Testis (tissue), 3 donors: ENCODE measurements around the gene TEX51. TPM values are rescaled to one million over a fixed set of nuclear protein-coding genes. Genes with fewer than 3 reads are reported as not detected.

ENCODE experiments used
- DNase-seq: peaks from one replicate; pipeline ENCODE4 v3.0.0-alpha.2; 2019
- H3K27ac ChIP-seq, 2 donors: fragments of 200-600 bp; sonication (generic); one replicate each; pipeline ENCODE4 v1.5.1; 2019
- H3K27me3 ChIP-seq: fragments of 200-600 bp; sonication (generic); one replicate; pipeline ENCODE4 v1.5.1; 2019
- H3K36me3 ChIP-seq: fragments of 200-600 bp; sonication (generic); one replicate; pipeline ENCODE4 v1.5.1; 2017; ENCODE audit warnings: low read depth; ENCODE audit errors: missing control alignments
- H3K4me1 ChIP-seq: fragments of 200-600 bp; sonication (generic); one replicate; pipeline ENCODE4 v1.5.1; 2019
- H3K4me3 ChIP-seq, 2 donors: fragments of 200-600 bp; sonication (generic); one replicate each; pipeline ENCODE4 v1.5.1; 2017 to 2019
- H3K9me3 ChIP-seq: fragments of 200-600 bp; sonication (generic); one replicate; pipeline ENCODE4 v1.5.1; 2017
- POLR2A ChIP-seq: fragments of 450-650 bp; IDR thresholded peaks from one replicate; pipeline ENCODE4 v1.6.1; 2017; ENCODE audit warnings: antibody characterized with exemption, mild to moderate bottlenecking, moderate library complexity
- WGBS, 2 donors: methylation state at CpG; one replicate each; pipeline ENCODE4 v1.1.5; 2018; 5-methylcytosine and 5-hydroxymethylcytosine counted together
- intact Hi-C: fragments of 100-400 bp; cut with DNase I; formaldehyde crosslinking; loops from one replicate; pipeline ENCODE4 v1.15.1; 2023; ENCODE audit warnings: low total_unique reads
- polyA plus RNA-seq: library from polyadenylated mRNA; stranded (reverse); fragments of 350-450 nt; fragmentation: Illumina TruSeq; extraction: RNeasy Lipid Tissue Mini Kit (QIAGEN cat#74804); gene quantifications from one replicate; pipeline ENCODE4 v1.2.3, GENCODE V29; 2014; ENCODE audit warnings: low read depth, low replicate concordance; ENCODE audit not compliant: insufficient read depth
- total RNA-seq, 2 donors: library from RNA; depleted of rRNA; stranded (reverse); fragments of >200 nt; gene quantifications; one replicate each; pipeline ENCODE4 v1.2.3, GENCODE V29; 2016
- TF ChIP-seq, protein P1 (sequence below), 3 experiments: fragments of 450-650 bp in 2 of 3; fragments of 200-600 bp in 1 of 3; sonication (generic) in 1 of 3; IDR thresholded peaks; one replicate each; pipeline ENCODE4 v1.5.1; 2016 to 2019; ENCODE audit warnings: antibody characterized with exemption in 3 of 3, mild to moderate bottlenecking in 2 of 3, moderate library complexity in 1 of 3

Gene TEX51
- total and polyA plus RNA-seq, 3 donors from 2014 or later = 16.3 to 111 (median 40.9) TPM

DNA sequence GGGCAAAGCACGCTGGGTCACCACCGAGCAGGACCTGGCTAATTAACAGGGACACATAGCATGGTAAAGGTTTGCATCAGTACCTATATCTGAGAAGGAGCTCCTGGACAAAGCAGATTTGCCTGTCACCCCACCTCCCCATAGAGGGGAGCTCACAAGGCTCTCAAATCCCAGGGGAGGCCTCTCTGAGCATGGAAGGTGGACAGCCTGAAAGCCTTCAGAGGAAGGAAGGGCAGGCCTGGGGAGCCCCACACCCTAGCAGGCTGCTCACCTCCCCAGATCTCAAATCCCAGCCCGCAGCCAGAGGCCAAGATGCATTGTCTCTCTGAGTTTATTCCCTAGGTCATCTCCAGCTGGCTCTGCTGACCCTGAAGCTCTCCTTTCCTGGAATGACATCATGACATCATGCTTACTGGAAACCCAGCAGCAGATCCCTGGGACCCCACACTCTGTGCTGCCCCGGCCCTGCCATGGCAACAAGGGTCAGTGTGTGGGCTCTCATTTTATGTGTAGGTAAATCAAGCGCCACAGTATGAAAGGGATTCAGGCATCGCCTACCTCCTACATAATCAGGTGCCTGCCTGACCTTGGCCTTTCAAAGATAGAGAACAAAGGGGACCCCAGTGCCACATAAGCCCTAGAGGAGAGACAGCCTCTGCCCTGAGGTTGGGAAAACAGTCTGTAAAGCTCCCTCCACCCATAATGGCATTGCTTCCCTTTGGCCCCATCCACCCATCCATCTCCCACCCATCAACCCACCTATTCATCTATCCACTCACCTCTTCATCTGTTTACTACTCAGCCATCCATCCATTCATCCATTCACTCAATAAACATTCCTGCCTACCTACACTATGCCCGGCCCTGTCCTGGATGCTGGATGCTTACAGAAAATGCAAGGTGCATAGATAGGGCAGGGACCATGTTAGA lies 15.7 kb upstream of the TEX51 start:
- 84 to 89% methylated on average over 4 to 7 of the region's 7 CpGs for WGBS, 2 donors
- no peak for DNase-seq
- no peaks in the 10 kb centered on the region for H3K27me3 ChIP-seq
- H3K27ac ChIP-seq = no peak overlapping the region
- H3K9me3 ChIP-seq = no peaks in the 10 kb centered on the region
- H3K4me1 ChIP-seq = peaks cover 4% of the 10 kb centered on the region
- intact Hi-C loops = no loop called here
- no peak for TF ChIP-seq POLR2A
- TF ChIP-seq, protein P1, sequence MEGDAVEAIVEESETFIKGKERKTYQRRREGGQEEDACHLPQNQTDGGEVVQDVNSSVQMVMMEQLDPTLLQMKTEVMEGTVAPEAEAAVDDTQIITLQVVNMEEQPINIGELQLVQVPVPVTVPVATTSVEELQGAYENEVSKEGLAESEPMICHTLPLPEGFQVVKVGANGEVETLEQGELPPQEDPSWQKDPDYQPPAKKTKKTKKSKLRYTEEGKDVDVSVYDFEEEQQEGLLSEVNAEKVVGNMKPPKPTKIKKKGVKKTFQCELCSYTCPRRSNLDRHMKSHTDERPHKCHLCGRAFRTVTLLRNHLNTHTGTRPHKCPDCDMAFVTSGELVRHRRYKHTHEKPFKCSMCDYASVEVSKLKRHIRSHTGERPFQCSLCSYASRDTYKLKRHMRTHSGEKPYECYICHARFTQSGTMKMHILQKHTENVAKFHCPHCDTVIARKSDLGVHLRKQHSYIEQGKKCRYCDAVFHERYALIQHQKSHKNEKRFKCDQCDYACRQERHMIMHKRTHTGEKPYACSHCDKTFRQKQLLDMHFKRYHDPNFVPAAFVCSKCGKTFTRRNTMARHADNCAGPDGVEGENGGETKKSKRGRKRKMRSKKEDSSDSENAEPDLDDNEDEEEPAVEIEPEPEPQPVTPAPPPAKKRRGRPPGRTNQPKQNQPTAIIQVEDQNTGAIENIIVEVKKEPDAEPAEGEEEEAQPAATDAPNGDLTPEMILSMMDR (IDR thresholded peaks at IDR 0.05) = no peak
- H3K36me3 ChIP-seq = no peaks in the 10 kb centered on the region
- no peak overlapping the region for H3K4me3 ChIP-seq

DNA sequence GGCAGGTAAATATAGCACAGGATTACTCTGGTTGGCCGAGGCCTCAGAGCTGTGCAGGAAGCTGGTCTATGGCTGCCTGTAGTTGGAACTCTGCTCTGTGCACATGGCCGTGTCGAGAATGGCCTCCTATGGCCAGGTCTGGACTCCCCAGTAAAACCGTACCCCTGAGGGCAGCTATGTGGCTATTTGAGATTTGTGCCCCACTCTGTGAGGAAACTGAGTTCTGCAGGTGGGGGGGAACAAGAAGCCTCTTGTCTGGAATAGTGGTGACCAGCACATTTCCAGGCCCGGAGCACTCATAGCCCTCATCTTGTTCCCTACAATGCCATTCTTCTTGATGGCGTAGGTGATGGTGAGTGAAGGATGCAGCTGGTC lies 15.0 kb upstream of the TEX51 start:
- Histone ChIP-seq H3K36me3 (no peaks in the 10 kb centered on the region), H3K27ac (no peak overlapping the region), H3K9me3 (no peaks in the 10 kb centered on the region), H3K27me3 (no peaks in the 10 kb centered on the region), H3K4me3 (no peak overlapping the region), H3K4me1 (peaks cover 4% of the 10 kb centered on the region)
- 96 to 97% methylated on average over 4 to 6 of the region's 6 CpGs for WGBS, 2 donors
- intact Hi-C loops = no loop called here
- TF ChIP-seq POLR2A = no peak
- TF ChIP-seq, protein P1 (IDR thresholded peaks at IDR 0.05) = no peak
- no peak for DNase-seq

DNA sequence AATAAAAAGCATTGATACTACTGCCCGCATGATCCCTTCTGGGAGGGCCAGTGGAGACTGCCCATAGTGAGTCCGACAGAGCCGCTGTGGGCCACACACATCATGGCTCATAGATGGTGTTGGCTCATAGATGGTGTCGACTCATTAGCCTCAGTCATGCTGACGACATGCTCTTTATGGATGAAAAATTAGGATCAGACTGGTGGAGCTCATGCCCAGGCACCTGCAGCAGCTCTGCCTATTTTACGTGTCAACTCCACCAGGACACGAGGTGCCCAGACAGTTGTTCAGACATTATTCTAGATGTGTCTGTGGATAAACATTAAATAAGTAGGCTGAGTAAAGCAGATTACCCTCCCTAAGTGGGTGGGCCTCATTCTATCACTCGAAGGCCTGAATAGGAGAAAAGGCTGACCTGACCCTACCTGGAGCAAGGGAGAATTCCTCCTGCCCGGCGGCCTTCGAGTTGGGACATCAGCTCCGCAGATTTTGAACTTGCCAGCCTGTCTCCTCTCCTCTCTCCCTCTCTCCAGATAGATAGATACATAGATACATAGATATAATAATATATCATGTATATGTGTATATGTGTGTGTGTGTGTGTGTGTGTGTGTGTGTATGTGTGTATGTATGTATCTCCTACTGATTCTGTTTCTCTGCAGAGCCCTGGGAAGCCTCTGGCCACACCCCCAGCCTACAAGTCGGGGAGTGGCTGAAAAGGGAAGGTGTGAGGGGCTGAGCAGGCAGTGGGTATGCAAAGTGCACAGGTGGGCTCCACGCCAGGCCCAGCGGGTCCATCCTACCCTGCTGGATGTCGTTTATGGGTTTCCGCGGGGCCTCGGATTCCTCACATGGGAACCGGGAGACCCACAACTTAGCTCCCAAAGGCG lies 13.6 kb upstream of the TEX51 start:
- DNase-seq = no peak
- no peak for TF ChIP-seq POLR2A
- TF ChIP-seq, protein P1 (IDR thresholded peaks at IDR 0.05) = no peak
- 64 to 76% methylated on average over 13 to 21 of the region's 21 CpGs for WGBS, 2 donors
- intact Hi-C loops = no loop called here
- peaks cover 4% of the 10 kb centered on the region for H3K4me1 ChIP-seq
- H3K27ac ChIP-seq = no peak overlapping the region
- peak overlapping the region; percentile 40 to 46 for H3K4me3 ChIP-seq
- H3K27me3 ChIP-seq = no peaks in the 10 kb centered on the region
- H3K9me3 ChIP-seq = no peaks in the 10 kb centered on the region
- no peaks in the 10 kb centered on the region for H3K36me3 ChIP-seq

DNA sequence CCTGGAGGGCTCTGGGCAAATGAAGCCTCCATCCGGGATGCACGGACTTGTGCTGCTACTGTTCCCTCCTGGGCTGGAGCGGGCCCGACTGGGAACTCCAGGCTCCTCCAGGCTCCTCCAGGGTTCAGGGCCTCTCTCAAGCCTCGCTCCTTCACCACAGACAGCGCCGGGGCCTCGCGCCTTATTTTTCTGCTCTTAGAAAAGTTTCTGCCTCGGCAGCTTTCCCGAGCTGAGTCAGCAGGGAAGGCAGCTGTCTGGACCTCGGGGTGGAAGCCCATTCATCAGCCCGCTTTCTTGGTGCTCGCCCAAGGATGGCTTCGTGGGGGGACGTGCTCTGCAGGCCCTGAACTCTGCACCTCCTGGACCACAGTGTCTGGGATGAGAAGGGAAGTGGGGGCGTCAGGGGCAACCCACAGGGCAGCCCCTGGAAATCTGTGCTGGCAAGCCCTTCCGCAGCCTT lies 12.9 kb upstream of the TEX51 start:
- WGBS, 2 donors = 11 to 34% methylated on average over 11 to 18 of the region's 18 CpGs
- Histone ChIP-seq H3K9me3 (no peaks in the 10 kb centered on the region), H3K4me3 (peak overlapping the region; percentile 40 to 46), H3K4me1 (peaks cover 4% of the 10 kb centered on the region), H3K27ac (no peak overlapping the region), H3K36me3 (no peaks in the 10 kb centered on the region), H3K27me3 (no peaks in the 10 kb centered on the region)
- peak; percentile 75 for DNase-seq
- intact Hi-C loops = no loop called here
- TF ChIP-seq POLR2A = no peak
- TF ChIP-seq, protein P1 (IDR thresholded peaks at IDR 0.05) = no peak
